HG03175 (cell line): ENCODE measurements around the gene PDCD7.

Source experiments
- ATAC-seq: cut with Tn5 transposase; IDR thresholded peaks from one replicate; pipeline ENCODE4 v1.9.1; 2021; ENCODE audit warnings: mild to moderate bottlenecking, moderate library complexity; ENCODE audit not compliant: unreplicated experiment

Gene PDCD7

GRCh38 chr15:65092911-65093792 is 40.5 kb downstream of the PDCD7 start:
- no peak for ATAC-seq

GRCh38 chr15:65091946-65092770 is 41.5 kb downstream of the PDCD7 start:
- ATAC-seq = no peak

- ATAC-seq = no peak
Measured at GRCh38 chr15:65089206-65089824, 44.3 kb downstream of the PDCD7 start.

GRCh38 chr15:65088643-65089021 is 45.0 kb downstream of the PDCD7 start:
- no peak for ATAC-seq

GRCh38 chr15:65087873-65088642 is 45.5 kb downstream of the PDCD7 start:
- no peak for ATAC-seq

GRCh38 chr15:65087411-65087810 is 46.2 kb downstream of the PDCD7 start:
- no peak for ATAC-seq

GRCh38 chr15:65086680-65087111 is 46.9 kb downstream of the PDCD7 start:
- ATAC-seq = no peak

GRCh38 chr15:65085990-65086679 is 47.5 kb downstream of the PDCD7 start:
- no peak for ATAC-seq

- ATAC-seq = no peak
Measured at GRCh38 chr15:65085207-65085753, 48.3 kb downstream of the PDCD7 start.

GRCh38 chr15:65084500-65085206 is 49.0 kb downstream of the PDCD7 start:
- no peak for ATAC-seq

GRCh38 chr15:65083262-65083701 is 50.3 kb downstream of the PDCD7 start:
- no peak for ATAC-seq

GRCh38 chr15:65082303-65082953 is 51.2 kb downstream of the PDCD7 start:
- ATAC-seq = no peak

GRCh38 chr15:65081758-65082157 is 51.9 kb downstream of the PDCD7 start:
- no peak for ATAC-seq

GRCh38 chr15:65081270-65081669 is 52.3 kb downstream of the PDCD7 start:
- ATAC-seq = no peak

- no peak for ATAC-seq
Measured at GRCh38 chr15:65079580-65079979, 54.0 kb downstream of the PDCD7 start.

- ATAC-seq = no peak
Measured at GRCh38 chr15:65077981-65078352, 55.6 kb downstream of the PDCD7 start.

GRCh38 chr15:65077291-65077980 is 56.2 kb downstream of the PDCD7 start:
- no peak for ATAC-seq
